SK-N-MC (cell line): ENCODE measurements around the gene ADAMTS15.

Experiments
- EZH2 ChIP-seq: fragments of 200-600 bp; sonication (generic); IDR thresholded peaks from one replicate; pipeline ENCODE4 v1.6.1; 2017; ENCODE audit warnings: antibody characterized with exemption
- FOXP2 ChIP-seq: optimal IDR thresholded peaks from 2 replicates; pipeline ENCODE3; 2011; ENCODE audit warnings: mild to moderate bottlenecking, moderate library complexity; ENCODE audit not compliant: insufficient read depth; ENCODE audit errors: extremely low read length, control extremely low read depth
- POLR2AphosphoS5 ChIP-seq: IDR thresholded peaks from 2 replicates; pipeline ENCODE4 v1.6.1; 2012; ENCODE audit warnings: mild to moderate bottlenecking, low read depth, low read length, borderline replicate concordance

DNA sequence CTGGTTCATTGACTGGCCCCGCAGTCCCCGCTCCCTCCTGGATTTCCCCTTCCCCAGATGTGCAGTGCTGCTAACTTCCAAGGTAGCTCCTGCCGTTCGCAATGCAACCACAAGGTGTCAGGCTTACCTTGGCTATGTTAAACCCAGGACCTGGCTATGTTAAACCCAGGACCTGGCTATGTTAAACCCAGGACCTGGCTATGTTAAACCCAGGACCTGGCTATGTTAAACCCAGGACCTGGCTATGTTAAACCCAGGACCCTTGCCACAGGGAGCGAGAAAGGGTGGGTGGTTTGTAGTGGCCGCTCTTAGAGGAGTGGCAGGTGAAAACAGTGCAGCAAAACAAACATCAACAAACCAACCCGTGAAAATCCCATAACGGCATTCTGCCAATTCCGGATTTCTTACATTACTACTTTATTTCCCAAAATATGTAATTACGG, 17.1 kb upstream of the ADAMTS15 start:
- no peak for TF ChIP-seq POLR2AphosphoS5
- no peak for TF ChIP-seq EZH2
- no peak for TF ChIP-seq FOXP2
